GM12872 (cell line): ENCODE measurements around the gene DNAAF5.

Experiments used
- TF ChIP-seq, protein P1 (sequence below): IDR thresholded peaks from 3 replicates; pipeline ENCODE4 v1.5.1; 2011; ENCODE audit warnings: low read depth, mild to moderate bottlenecking, low read length, moderate library complexity; ENCODE audit not compliant: insufficient read depth

DNAAF5 gene

DNA sequence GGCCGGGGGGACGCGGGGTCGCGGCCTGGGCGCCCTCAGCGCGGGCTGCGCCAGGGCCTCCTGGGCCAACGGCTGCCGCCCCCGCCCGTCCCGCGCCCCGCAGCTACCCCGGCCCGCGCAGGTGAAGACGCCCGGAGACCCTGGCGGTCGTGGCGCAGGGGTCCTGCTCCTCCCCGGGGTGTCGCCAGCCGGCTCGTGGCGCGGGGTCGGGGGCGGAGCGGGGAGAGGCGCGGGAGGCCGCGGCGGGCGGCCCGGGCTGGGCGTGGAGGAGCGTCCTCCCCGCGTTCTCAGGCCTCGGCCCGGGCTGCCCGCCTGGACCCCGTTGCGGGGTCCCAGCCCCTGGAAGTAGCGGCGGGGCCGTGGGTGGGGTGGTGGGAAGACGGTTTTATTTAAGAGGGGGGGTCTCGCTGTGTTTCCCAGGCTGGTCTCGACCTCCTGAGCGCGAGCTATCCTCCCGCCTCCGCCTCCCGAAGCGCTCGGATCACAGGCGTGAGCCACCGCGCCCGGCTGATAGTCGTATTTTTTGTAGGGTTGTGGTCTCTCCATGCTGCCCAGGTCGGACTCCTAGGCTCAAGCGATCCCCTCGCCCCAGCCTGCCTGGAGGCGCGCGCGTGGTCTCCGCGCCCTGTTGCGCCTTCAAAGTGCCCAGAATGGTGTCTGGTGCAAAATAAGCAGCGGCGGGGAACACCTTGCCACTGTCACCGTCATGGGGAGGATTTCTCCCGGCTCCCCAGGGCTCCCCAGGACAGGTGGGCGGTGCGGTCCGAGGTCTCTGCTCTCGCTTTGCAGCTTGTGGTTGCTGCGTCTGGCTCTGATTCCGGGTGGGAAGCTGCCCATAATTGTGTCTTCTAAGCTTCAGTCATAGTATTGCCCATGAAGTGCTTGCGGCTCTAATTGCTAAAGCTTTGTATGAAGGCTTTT lies 90.5 kb downstream of the DNAAF5 start:
- TF ChIP-seq, protein P1, sequence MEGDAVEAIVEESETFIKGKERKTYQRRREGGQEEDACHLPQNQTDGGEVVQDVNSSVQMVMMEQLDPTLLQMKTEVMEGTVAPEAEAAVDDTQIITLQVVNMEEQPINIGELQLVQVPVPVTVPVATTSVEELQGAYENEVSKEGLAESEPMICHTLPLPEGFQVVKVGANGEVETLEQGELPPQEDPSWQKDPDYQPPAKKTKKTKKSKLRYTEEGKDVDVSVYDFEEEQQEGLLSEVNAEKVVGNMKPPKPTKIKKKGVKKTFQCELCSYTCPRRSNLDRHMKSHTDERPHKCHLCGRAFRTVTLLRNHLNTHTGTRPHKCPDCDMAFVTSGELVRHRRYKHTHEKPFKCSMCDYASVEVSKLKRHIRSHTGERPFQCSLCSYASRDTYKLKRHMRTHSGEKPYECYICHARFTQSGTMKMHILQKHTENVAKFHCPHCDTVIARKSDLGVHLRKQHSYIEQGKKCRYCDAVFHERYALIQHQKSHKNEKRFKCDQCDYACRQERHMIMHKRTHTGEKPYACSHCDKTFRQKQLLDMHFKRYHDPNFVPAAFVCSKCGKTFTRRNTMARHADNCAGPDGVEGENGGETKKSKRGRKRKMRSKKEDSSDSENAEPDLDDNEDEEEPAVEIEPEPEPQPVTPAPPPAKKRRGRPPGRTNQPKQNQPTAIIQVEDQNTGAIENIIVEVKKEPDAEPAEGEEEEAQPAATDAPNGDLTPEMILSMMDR, result no peak

DNA sequence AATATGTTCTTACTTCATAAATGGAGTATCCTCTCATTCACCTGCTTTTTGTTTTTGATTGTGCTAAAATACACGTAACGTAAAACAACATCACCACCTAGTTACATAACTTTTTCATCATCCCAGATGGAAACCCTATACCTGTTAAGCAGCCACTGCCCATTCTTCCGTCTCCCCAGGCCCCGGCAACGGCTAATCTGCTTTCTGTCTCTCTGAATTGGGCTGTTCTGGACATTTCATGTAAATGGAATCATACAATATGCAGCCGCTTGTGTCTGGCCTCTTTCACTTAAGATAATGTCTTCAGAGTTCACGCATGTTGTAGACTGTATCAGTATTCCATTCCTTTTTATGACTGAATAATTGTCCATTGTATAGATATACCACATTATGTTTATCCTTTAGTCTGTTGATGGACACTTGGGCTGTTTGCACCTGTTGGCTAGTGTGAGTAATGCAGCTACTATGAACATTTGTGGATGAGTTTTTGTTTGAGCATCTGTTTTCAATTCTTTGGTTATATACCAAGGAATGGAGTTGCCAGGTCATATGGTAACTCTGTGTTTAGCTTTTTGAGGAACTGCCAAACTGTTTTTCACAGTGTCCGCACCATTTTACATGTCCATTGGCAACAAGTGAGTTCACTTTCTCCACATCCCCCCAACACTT lies 91.7 kb downstream of the DNAAF5 start:
- TF ChIP-seq, protein P1, result peak; percentile 51; the same call in 2 of the 3 replicates

DNA sequence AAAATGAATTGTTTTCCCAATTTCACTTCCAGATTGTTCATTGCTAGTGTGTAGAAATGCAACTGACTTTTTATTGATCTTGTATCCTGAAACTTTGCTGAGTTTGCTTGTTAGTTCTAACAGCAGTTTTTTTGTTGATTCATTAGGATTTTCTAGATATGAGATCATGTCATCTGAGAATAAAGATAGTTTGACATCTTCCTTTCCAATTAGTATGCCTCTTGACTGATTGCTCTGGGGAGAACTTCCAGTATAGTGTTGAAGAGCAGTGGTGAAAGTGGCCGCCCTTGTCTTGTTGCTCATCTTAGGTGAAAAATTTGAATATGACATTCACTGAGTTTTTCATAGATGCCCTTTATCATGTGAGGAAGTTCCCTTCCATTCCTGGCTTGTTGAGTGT lies 93.8 kb downstream of the DNAAF5 start:
- TF ChIP-seq, protein P1, result no peak

DNA sequence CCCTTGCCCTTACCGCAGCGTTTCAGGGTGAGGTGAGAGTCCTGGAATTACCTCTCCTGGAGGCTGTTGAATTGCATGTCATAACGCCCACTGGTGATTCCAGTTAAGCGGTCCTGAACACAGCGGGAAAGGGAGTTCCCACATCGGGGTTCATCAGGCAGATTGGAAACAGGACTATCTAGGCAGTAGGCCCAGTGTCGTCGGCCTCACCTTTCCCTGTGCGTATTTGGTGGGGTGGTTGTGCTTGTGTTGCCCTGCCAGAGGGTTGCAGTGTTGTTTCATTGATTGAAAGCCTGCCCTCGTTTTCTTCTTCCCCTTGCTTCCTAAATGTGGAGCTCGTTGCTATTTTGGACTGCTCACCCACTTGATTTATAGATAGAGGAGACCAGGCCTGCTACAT lies 95.2 kb downstream of the DNAAF5 start:
- TF ChIP-seq, protein P1, result no peak

DNA sequence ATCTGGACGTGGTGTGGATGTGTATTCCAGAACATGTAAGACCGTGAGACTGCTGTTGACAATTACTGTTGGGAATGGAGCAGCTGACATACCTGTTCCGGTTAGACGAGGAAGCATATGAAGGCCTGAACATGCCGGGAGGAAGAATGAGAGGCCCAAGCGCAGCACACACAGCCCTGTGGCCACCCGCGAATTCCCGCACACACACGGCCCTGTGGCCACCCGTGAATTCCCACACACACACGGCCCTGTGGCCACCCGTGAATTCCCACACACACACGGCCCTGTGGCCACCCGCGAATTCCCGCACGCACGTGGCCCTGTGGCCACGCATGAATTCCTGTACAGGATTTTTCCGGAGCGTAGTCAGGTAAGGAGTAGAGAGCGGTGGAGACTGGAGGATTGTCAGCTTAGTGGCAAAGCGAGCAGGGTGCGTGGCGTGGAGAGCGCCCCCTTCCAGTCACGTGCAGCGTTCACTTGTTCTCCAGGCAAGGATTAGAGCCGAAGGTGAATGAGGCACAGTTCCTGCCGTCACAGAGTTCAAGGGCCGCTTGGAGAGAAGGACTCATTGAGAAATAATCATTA lies 96.3 kb downstream of the DNAAF5 start:
- TF ChIP-seq, protein P1, result no peak

DNA sequence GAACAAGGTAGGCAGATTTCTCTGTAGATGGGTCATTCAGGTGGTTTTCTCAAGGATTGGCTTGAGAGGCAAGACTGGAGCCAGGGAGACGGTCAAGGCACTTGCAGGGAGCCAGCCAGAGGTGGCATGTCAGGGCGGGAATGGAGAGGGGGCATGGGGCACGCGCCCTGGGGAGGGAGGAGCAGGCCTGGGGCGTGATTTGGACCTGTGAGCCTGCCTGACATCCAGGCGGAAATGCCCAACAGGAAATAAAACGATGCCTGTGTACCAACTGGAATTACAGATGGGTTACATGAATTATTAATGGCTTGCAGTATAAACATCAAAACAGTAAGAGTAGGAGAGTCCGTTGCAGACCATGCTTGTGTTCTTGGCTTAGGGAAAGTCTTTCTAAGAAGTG lies 97.2 kb downstream of the DNAAF5 start:
- TF ChIP-seq, protein P1, result no peak

DNA sequence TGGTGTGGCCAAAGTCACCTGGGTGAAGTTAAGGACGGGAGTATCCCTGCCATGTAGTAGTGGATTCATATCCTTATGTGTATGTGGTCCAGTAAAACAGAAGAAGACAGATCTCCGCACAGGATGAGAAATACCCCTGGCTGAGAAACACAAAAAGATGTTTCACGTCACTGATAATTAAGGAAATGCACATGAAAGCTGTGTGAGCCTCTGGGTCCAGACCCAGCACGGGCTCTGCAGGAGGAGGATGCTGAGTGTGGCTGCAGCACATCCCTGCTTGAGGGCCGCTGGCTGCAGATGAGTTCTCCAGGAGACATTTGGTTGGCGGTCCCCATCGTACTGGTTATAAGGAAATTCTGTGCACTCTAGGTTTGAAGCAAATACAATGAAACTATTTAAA lies 97.6 kb downstream of the DNAAF5 start:
- TF ChIP-seq, protein P1, result no peak
